Stimulated activated CD4-positive, alpha-beta T cell treated with anti-CD3 and anti-CD28 coated beads, Interleukin-12 subunit alpha, Interleukin-12 subunit beta, amount 100 ng/mL, for 24 hours (primary cell): Measurements from ENCODE around the gene NUP107.

ENCODE experiments used
- DNase-seq, 2 experiments: peaks; one replicate each; pipeline ENCODE4 v3.0.0-alpha.2; 2020; ENCODE audit warnings: low read depth in 2 of 2

NUP107 gene

GRCh38 chr12:68739891-68740290 is 53.1 kb downstream of the NUP107 start:
- no peak for DNase-seq

- DNase-seq: no peak
Observed at GRCh38 chr12:68743356-68743755, 56.6 kb downstream of the NUP107 start.

DNA sequence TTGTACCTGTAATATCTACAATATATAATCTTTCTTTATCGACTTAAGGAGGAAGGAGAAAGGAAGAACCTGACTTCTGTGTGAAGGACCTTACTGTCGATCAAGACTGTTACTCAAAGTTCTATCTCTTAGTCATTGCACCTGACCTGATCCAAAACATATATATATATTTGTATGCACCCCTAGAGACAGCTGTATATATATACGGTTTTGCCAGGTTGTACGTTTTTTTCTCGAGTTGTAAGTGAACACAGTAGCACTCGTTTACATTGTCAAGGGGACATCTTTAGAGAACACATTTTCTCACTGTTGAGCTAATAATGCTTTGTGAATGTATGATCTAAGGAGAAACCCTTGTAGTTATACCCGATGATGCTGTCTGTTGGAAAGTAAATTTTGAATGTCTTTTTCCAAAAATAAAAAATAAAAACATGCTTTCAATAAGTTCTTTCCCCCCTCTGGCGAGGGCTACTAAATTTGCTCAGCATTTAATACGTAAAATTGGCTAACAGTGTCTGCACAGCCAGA is 58.7 kb downstream of the NUP107 start:
- DNase-seq: no peak

DNA sequence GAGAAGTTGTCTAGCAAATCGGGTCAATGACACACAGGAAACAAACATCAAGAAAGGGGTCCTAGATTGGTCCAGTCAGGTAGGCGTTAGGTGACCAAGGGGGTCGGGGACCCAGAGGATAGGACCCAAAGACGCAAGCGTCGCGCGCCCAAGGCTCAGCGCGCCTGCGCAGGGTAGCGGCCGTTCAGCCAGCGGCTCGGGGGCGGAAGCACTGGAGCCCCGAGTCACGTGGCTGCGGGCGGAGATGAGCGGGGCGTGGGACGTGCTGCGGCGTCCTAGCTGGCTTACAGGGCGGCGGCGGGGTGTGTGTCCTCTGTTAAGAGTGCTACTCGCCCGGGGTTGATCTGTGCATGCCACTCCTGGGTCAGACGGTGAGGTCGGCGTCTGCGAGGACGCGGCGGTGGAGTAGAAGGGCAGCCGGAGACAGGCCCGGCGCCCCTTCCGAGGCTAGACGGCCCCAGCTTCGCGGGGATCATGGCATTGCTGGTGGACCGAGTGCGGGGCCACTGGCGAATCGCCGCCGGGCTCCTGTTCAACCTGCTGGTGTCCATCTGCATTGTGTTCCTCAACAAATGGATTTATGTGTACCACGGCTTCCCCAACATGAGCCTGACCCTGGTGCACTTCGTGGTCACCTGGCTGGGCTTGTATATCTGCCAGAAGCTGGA is 59.3 kb downstream of the NUP107 start, which contains the start of gene SLC35E3:
SLC35E3 (plus strand) TSS at position 273 of the 668 bp plus-strand sequence; CDS start at position 475, 202 bp downstream.
- DNase-seq: peak; percentile 81 to 90

DNA sequence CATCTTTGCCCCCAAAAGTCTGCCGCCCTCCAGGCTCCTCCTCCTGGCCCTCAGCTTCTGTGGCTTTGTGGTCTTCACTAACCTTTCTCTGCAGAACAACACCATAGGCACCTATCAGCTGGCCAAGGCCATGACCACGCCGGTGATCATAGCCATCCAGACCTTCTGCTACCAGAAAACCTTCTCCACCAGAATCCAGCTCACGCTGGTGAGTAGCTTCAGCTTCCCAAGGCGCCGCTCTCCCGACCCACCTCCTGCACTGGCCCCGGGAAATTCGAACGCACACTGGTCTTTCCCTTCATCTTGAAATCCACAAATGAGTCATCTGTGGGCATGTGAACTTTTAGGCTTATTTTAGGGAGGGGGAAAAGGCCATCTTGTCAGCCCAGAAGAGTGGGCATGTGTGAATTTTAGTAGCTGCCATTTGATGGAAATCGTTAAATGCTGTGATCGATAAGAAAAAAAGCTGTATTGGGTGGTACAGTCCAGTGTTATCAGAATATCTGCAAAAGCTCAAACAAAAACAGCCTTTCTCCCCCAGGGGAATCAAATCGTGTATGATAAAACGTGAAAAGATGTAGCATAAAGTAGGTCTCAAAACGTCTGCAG is 59.9 kb downstream of the NUP107 start:
- DNase-seq: peak in 1 of 2 experiments; percentile 9

DNA sequence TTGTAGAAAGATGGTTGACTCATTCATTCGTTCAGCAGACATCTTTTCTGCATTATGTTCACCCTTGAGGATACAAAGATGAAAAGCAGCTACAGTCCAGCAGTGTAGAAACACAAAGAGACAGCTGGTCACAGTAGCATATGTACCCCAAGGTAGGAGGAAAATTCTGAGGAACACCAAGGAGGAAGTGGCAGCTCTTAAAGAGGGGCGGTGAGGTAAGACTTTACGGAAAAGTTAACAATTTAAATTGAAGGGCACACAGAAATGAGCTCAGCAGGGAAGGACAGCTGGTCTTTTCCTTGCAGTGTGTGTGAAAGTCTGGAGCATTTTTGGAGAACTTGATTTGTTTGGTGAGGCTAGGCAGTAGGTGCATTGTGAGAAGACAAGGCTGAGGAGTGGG is 62.7 kb downstream of the NUP107 start:
- no peak for DNase-seq

DNA sequence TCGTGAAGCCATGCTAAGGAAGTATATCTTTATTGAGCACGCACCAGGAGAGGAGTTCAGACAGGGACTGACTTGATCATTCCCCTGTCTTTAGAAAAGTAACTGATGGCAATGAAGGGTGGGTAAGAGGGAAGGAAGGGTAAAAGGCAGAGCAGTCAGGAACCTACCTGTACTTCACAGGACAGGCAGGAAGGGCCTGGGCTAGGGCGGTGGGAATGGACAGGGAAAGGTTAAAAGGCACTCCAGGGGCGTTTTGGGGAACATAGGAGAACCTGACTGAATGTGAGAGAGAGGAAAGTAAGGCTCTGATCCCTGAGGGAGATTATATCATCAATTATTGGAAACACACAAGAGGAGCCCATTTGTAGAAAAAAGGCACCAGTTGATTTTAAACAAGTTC is 63.1 kb downstream of the NUP107 start:
- DNase-seq: no peak

DNA sequence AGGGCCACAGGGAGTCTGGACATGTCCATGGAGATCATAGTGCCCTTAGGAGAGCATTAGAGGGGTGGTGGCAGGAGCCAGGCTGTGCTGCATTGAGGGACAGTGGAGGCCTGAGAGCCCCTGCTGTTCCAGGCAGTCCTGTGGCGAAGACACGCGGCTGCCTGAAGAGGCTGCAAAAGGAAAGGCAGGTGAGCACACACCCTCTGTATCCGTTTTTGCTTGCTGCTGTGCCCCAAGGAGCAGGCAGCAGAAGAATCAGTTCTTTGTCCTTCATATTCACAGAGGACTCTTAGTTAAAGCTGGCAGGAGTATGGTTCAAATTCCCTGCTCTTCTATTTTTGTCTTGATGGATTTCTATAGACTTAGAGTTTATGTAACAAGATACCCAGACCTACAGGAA is 63.7 kb downstream of the NUP107 start:
- no peak for DNase-seq

- DNase-seq: no peak
Observed at GRCh38 chr12:68755536-68756243, 68.9 kb downstream of the NUP107 start.

- no peak for DNase-seq
Observed at GRCh38 chr12:68759852-68760251, 73.1 kb downstream of the NUP107 start.

DNA sequence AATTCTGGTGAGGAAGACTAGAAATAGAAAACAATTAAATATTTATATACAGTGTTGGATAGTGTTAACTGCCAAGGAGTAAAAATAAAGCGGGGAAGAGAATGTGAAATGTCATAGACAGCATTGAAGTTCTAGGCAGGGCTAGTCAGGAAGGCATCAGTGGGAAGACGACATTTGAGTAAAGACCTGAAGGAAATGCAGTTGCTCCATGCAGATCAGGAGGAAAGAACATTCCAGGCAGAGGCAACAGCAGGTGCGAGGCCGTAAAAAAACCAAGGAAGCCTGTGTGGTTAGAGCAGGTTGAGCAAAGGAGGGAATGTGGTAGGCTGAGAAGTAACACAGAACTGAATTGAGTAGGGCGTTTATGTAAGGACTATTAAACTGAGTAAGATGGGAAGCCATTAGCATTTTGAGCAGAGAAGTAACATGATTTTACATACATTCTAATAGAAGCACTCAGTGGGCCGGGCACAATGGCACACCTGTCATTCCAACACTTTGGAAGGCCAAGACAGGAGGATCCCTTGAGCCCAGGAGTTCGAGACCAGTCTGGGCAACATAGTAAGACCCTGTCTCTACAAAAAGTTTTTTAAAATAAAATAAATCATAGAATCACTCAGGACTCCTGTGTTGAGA is 74.1 kb downstream of the NUP107 start:
- DNase-seq: no peak

DNA sequence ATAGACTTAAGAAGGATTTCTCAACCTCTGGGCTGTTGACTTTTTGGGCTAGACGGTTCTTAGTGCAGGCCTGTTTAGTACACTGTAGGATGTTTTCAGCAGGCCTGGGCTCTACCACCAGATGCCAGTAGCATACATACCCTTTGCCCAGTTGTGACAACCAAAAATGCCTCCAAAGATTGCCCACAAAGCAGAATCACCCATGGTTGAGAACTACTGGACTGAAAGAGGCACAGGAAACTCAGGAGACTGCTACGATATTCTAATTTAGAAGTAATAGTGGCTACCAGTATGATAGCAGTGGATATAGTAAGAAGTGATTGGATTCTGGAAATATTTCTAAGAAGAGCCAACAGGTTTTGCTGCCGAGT is 74.6 kb downstream of the NUP107 start:
- no peak for DNase-seq

DNA sequence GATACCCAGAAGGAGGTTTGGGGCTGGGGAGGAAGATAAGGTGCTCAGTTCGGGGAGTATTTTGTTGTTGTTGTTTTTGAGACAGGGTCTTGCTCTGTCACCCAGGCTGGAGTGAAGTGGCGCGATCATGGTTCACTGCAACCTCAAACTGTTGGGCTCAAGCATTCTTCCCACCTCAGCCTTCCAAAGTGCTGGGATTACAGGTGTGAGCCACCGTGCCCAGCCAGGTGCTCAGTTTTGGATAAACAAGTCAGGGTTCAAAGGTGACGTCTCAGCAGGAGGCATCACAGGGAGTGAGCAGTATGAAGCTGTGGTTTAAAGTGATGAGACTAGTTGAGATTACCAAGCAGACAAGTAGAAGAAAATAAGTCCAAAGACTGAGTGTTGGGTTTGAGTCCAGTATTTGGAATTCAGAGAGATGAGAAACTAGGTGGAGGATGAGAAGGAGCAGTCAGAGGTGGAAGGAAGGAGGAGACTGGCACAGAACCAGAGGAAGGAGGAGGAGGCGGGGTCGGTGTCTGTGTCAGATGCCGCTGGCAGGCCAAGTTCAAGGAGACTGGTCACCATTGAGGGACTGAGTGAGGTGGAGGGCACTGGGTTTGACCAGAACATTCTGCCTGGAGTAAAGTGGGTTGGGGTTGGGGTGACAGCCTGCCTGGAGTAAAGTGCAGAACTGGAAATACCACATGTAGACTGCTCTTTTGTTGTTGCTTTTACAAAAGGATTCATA is 75.3 kb downstream of the NUP107 start:
- no peak for DNase-seq

DNA sequence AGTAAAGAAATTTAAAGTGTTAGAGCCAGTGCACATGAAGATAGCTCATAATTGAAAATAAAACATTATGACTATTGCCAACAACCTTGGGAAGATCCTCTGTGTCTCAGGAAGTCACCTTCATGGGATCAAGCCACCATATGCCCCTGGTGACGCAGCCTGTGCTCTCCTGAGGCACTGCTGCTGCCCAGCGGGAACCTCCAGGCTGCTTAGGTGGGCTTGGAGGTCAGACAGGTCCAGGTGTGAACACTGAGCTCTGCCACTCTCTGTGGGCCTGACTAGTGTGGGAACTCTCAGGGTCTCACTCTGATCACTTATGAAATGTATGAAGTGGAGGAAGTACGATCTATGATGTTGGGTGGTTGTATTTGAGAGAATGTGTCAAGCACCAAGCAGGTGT is 75.9 kb downstream of the NUP107 start:
- no peak for DNase-seq

DNA sequence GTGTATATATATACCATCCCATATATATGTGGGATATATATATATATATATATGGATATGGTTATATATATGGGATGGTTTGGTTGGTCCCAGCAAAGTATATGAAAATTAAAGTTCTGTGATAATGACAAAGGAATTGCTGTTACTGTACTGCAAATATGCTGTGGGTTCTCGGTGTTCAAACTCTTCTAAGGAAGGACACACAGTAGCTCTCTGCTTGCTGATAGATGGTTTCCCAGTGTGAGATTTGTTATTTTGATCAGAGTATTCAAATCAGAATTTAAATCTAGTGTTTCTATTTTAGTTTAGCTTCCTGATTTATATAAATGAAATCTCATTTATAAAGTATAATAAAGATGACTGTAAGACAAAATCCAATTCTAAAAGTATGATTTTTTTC is 78.9 kb downstream of the NUP107 start:
- no peak for DNase-seq

- DNase-seq: no peak
Observed at GRCh38 chr12:68766646-68767045, 79.9 kb downstream of the NUP107 start.

DNA sequence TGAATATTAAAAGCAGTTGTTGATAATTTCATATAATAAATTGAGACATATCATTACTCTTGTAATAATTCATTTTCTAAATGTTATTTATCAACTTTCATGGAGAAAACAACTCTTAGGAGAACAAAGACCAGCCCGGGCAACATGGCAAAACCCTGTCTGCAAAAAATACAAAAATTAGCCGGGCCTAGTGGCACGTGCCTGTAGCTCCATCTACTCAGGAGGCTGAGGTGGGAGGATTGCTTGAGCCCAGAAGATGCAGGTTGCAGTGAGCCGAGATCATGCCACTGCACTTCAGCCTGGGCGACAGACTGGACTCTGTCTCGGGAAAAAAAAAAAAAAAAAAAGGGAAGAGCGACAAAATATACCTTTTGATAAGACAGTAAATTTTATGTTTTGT is 80.4 kb downstream of the NUP107 start:
- no peak for DNase-seq

DNA sequence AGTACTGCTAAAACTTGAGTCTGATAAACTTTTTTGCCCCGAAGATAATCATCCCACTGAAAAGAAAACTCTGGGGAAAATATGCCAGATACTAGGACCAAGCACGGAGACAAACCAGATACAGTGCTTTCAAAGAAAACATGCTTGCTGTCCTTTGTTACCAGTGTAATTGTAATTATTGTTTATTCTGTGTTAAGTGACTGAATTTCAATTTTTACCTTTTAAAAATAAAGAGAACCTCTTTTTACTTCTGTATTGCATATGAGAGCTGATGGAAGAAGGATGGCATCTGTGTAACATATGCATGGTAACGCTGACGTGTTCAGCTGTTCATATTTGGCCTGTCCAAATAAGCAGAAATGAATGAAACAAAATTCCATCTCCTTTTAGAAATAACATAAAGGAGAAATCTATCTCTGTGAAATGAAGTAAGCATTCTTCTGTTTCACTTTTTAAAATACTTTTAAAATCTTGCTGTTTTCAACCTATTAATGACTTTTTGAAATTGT is 81.7 kb downstream of the NUP107 start:
- no peak for DNase-seq

DNA sequence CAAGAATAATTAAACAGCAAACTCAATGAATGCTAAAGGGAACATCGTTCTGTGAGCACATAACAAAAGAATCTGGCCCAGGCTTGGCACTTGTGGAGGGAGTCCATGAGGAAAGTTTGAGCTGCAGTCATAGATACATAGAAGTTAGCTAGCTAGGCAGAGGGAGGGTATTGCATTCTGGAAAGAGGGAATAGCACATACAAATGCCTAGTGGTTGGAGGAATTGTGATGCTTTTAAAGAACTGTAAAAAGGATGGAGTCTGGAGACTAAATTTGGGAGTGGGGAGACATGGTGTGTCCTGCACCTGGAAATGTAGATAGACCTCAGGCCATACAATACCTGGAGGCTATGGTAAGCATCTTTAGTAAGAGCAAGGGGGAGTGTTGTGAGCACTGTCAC is 83.2 kb downstream of the NUP107 start:
- DNase-seq: no peak

- no peak for DNase-seq
Observed at GRCh38 chr12:68771223-68771925, 84.6 kb downstream of the NUP107 start.

- DNase-seq: no peak
Observed at GRCh38 chr12:68772714-68773113, 85.9 kb downstream of the NUP107 start.
